Measurements from ENCODE around the gene MYO19. TPM values are rescaled to one million over a fixed set of nuclear protein-coding genes. Genes with fewer than 3 reads are reported as not detected.

Gene MYO19
- total RNA-seq, 5 donors from 2014 or later (not counting 1 experiment from before 2014, with no cell fraction given): 73.1 to 80.8 (median 79.4) TPM

DNA sequence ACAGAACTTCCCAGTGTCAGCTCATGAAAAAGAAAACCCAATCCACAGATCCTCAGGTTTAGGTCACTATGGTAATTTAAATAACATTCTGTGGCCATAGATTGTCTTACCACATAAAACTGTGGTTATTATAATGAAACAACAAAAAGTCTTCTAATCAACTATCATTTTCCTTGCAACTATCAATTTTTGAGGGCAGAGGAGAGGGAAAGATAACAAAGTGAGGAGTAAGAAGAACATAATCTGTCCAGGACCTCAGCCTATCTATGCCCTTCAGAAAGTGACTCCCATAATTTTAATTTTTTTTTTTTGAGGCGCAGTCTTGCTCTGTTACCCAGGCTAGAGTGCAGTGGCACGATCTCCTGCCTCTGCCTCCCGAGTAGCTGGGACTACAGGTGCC, 6.0 kb upstream of the MYO19 start:
- no peak for ATAC-seq (replicated peaks in 1 of 4)
- Histone ChIP-seq H3K36me3 (ENCODE audit: control insufficient read depth in 2 of 2, extremely low read depth in 1 of 2, insufficient read depth in 1 of 2, low read length in 1 of 2) (peaks cover 0 to 16% of the 10 kb centered on the region in 2 donors), H3K27me3 (replicated peaks in 1 of 2; ENCODE audit: control insufficient read depth in 2 of 2, extremely low read depth in 1 of 2, insufficient read depth in 2 of 2, low read length in 1 of 2) (no peaks in the 10 kb centered on the region), H3K4me1 (ENCODE audit: control insufficient read depth in 1 of 2, extremely low read depth in 1 of 2, insufficient read depth in 2 of 2, low read length in 2 of 2) (peaks cover 2 to 22% of the 10 kb centered on the region in 2 experiments), H3K4me3 (ENCODE audit: control insufficient read depth in 1 of 2, extremely low read depth in 1 of 2, low read length in 1 of 2) (no peak overlapping the region), H3K9me3 (no peaks in the 10 kb centered on the region), H3K27ac (ENCODE audit: low read length) (no peak overlapping the region)
- no peak overlapping the region for H3K27ac Mint-ChIP-seq
- no peak overlapping the region for H3K4me3 Mint-ChIP-seq
- H3K4me1 Mint-ChIP-seq: peaks cover 13 to 16% (median 13%) of the 10 kb centered on the region in 3 donors
- no peaks in the 10 kb centered on the region for H3K27me3 Mint-ChIP-seq
- whole genome bisulfite sequencing (ENCODE audit: insufficient coverage): 100% methylated on average over 3 of the region's 3 CpGs
- no peaks in the 10 kb centered on the region for H3K9me3 Mint-ChIP-seq
- ChIA-PET CTCF (no interaction called here), POLR2A (no interaction called here)
- H3K36me3 Mint-ChIP-seq: peaks cover 8% of the 10 kb centered on the region
- DNase-seq: no peak

DNA sequence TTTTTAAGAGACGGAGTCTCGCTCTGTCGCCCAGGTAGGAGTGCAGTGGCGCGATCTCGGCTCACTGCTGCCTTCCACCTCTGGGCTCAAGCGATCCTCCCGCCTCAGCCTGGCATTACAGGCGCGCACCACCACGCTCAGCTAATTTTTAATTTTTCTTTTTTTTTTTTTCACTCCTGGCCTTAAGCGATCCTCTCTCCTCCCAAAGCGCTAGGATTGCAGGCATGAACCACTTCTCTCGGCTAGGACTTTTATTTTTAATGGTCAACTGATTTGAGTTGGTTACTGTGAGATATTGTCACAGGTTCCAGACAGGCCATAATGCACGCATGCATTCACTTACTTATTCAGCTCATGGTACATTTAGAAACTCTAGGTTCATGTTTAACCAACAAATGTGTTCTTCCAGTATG, 1.0 kb upstream of the MYO19 start:
- peak overlapping the region; percentile 94 to 99 (median 97) for H3K4me3 Mint-ChIP-seq
- DNase-seq (no peak), ATAC-seq (replicated peaks in 1 of 4) (no peak)
- Histone ChIP-seq H3K36me3 (ENCODE audit: control insufficient read depth in 2 of 2, extremely low read depth in 1 of 2, insufficient read depth in 1 of 2, low read length in 1 of 2) (peaks cover 2 to 32% of the 10 kb centered on the region in 2 donors), H3K27me3 (replicated peaks in 1 of 2; ENCODE audit: control insufficient read depth in 2 of 2, extremely low read depth in 1 of 2, insufficient read depth in 2 of 2, low read length in 1 of 2) (no peaks in the 10 kb centered on the region), H3K4me1 (ENCODE audit: control insufficient read depth in 1 of 2, extremely low read depth in 1 of 2, insufficient read depth in 2 of 2, low read length in 2 of 2) (peaks cover 2 to 19% of the 10 kb centered on the region in 2 experiments), H3K9me3 (no peaks in the 10 kb centered on the region), H3K4me3 (ENCODE audit: control insufficient read depth in 1 of 2, extremely low read depth in 1 of 2, low read length in 1 of 2) (peak overlapping the region; percentile 91 to 99), H3K27ac (ENCODE audit: low read length) (peak overlapping the region; percentile 95)
- under 1% methylated on average over 11 of the region's 15 CpGs for WGBS (ENCODE audit: insufficient coverage)
- ChIA-PET POLR2A (interaction anchor here in 1 of 2 donors (0.6 to 2.6 kb wide), 2 partner anchors 10 to 1443 kb away, joined by 3 to 11 read pairs; partner anchors contain the start of gene GGNBP2), CTCF (interaction anchor here in 1 of 2 donors (0.9 kb wide), 1 partner anchor 9 kb away, joined by 4 read pairs; the partner anchor contains the start of gene GGNBP2)
- peaks cover 16 to 30% (median 19%) of the 10 kb centered on the region in 3 donors for H3K4me1 Mint-ChIP-seq
- H3K36me3 Mint-ChIP-seq: peaks cover 21% of the 10 kb centered on the region
- no peaks in the 10 kb centered on the region for H3K9me3 Mint-ChIP-seq
- peak overlapping the region; percentile 94 to 97 for H3K27ac Mint-ChIP-seq
- no peaks in the 10 kb centered on the region for H3K27me3 Mint-ChIP-seq

- Mint-ChIP-seq H3K27me3 (no peaks in the 10 kb centered on the region), H3K36me3 (peaks cover 19% of the 10 kb centered on the region), H3K27ac (peak overlapping the region; percentile 94 to 97), H3K9me3 (no peaks in the 10 kb centered on the region), H3K4me1 (peaks cover 17 to 30% (median 19%) of the 10 kb centered on the region in 3 donors), H3K4me3 (peak overlapping the region; percentile 94 to 99 (median 97))
- ATAC-seq (replicated peaks in 1 of 4) (peak; percentile 22 to 41 (median 28)), DNase-seq (peak in 31 of 35 experiments; percentile 10 to 66 (median 37))
- ChIA-PET POLR2A (interaction anchor here in 1 of 2 donors (2.6 kb wide), 1 partner anchor 12 kb away, joined by 11 read pairs; the partner anchor contains the start of gene GGNBP2), CTCF (interaction anchor here (0.6 to 1.3 kb wide), 9 partner anchors 11 to 69 kb away, joined by 3 to 6 read pairs (median 3); partner anchors contain the start of genes GGNBP2 (in 1 of the 2), MRM1 (in 1 of the 2) and ZNHIT3 (in 1 of the 2))
- Histone ChIP-seq H3K27ac (ENCODE audit: low read length) (peak overlapping the region; percentile 95), H3K4me3 (ENCODE audit: control insufficient read depth in 1 of 2, extremely low read depth in 1 of 2, low read length in 1 of 2) (peak overlapping the region; percentile 91 to 99), H3K9me3 (no peaks in the 10 kb centered on the region), H3K36me3 (ENCODE audit: control insufficient read depth in 2 of 2, extremely low read depth in 1 of 2, insufficient read depth in 1 of 2, low read length in 1 of 2) (peaks cover 9 to 24% of the 10 kb centered on the region in 2 donors), H3K27me3 (replicated peaks in 1 of 2; ENCODE audit: control insufficient read depth in 2 of 2, extremely low read depth in 1 of 2, insufficient read depth in 2 of 2, low read length in 1 of 2) (no peaks in the 10 kb centered on the region), H3K4me1 (ENCODE audit: control insufficient read depth in 1 of 2, extremely low read depth in 1 of 2, insufficient read depth in 2 of 2, low read length in 2 of 2) (peaks cover 2 to 19% of the 10 kb centered on the region in 2 experiments)
- WGBS (ENCODE audit: insufficient coverage): 8% methylated on average over 35 of the region's 48 CpGs
These were observed 481 bp downstream of the MYO19 start for GRCh38 chr17:36533935-36534839.

GRCh38 chr17:36532435-36532975, 2.2 kb downstream of the MYO19 start:
- DNase-seq (no peak), ATAC-seq (replicated peaks in 1 of 4) (no peak)
- Mint-ChIP-seq H3K4me3 (peak overlapping the region; percentile 26 to 38 (median 37)), H3K27me3 (no peaks in the 10 kb centered on the region), H3K4me1 (peaks cover 17 to 30% (median 19%) of the 10 kb centered on the region in 3 donors), H3K36me3 (peaks cover 22% of the 10 kb centered on the region), H3K27ac (no peak overlapping the region), H3K9me3 (no peaks in the 10 kb centered on the region)
- POLR2A ChIA-PET: no interaction called here
- Histone ChIP-seq H3K4me3 (ENCODE audit: control insufficient read depth in 1 of 2, extremely low read depth in 1 of 2, low read length in 1 of 2) (no peak overlapping the region), H3K4me1 (ENCODE audit: control insufficient read depth in 1 of 2, extremely low read depth in 1 of 2, insufficient read depth in 2 of 2, low read length in 2 of 2) (peaks cover 2 to 19% of the 10 kb centered on the region in 2 experiments), H3K27ac (ENCODE audit: low read length) (no peak overlapping the region), H3K36me3 (ENCODE audit: control insufficient read depth in 2 of 2, extremely low read depth in 1 of 2, insufficient read depth in 1 of 2, low read length in 1 of 2) (peaks cover 9 to 26% of the 10 kb centered on the region in 2 donors), H3K27me3 (replicated peaks in 1 of 2; ENCODE audit: control insufficient read depth in 2 of 2, extremely low read depth in 1 of 2, insufficient read depth in 2 of 2, low read length in 1 of 2) (no peaks in the 10 kb centered on the region), H3K9me3 (no peaks in the 10 kb centered on the region)
- CTCF ChIA-PET: interaction anchor here in 1 of 2 donors (0.6 kb wide), 1 partner anchor 706 kb away, joined by 4 read pairs; no protein-coding TSS in a partner anchor
- no CpG with 5 or more reads among the region's 2 CpGs for WGBS (ENCODE audit: insufficient coverage)

- H3K27ac ChIP-seq (ENCODE audit: low read length): no peak overlapping the region
- no peak overlapping the region for H3K4me3 Mint-ChIP-seq
- H3K9me3 Mint-ChIP-seq: no peaks in the 10 kb centered on the region
- ATAC-seq (replicated peaks in 1 of 4) (no peak), DNase-seq (no peak)
- peaks cover 44% of the 10 kb centered on the region for H3K36me3 Mint-ChIP-seq
- H3K4me1 ChIP-seq (ENCODE audit: control insufficient read depth in 1 of 2, extremely low read depth in 1 of 2, insufficient read depth in 2 of 2, low read length in 2 of 2): peaks cover 0 to 11% of the 10 kb centered on the region in 2 experiments
- ChIA-PET POLR2A (no interaction called here), CTCF (no interaction called here)
- no peak overlapping the region for H3K4me3 ChIP-seq (ENCODE audit: control insufficient read depth in 1 of 2, extremely low read depth in 1 of 2, low read length in 1 of 2)
- no peaks in the 10 kb centered on the region for H3K9me3 ChIP-seq
- peaks cover 10 to 18% (median 17%) of the 10 kb centered on the region in 3 donors for H3K4me1 Mint-ChIP-seq
- no peaks in the 10 kb centered on the region for H3K27me3 ChIP-seq (replicated peaks in 1 of 2; ENCODE audit: control insufficient read depth in 2 of 2, extremely low read depth in 1 of 2, insufficient read depth in 2 of 2, low read length in 1 of 2)
- peak overlapping the region in 1 of 2 donors; percentile 53 for H3K27ac Mint-ChIP-seq
- H3K27me3 Mint-ChIP-seq: no peaks in the 10 kb centered on the region
- H3K36me3 ChIP-seq (ENCODE audit: control insufficient read depth in 2 of 2, extremely low read depth in 1 of 2, insufficient read depth in 1 of 2, low read length in 1 of 2): peaks cover 19 to 45% of the 10 kb centered on the region in 2 donors
These were observed 5.5 kb downstream of the MYO19 start for GRCh38 chr17:36529121-36529520.

- CTCF ChIA-PET: no interaction called here
- no peak for ATAC-seq (replicated peaks in 1 of 4)
- no peaks in the 10 kb centered on the region for H3K27me3 ChIP-seq (replicated peaks in 1 of 2; ENCODE audit: control insufficient read depth in 2 of 2, extremely low read depth in 1 of 2, insufficient read depth in 2 of 2, low read length in 1 of 2)
- WGBS (ENCODE audit: insufficient coverage): 100% methylated on average over 5 of the region's 7 CpGs
- POLR2A ChIA-PET: interaction anchor here in 1 of 2 donors (0.6 kb wide), 1 partner anchor 810 kb away, joined by 6 read pairs; no protein-coding TSS in a partner anchor
- H3K4me1 Mint-ChIP-seq: peaks cover 5 to 16% (median 13%) of the 10 kb centered on the region in 3 donors
- no peak overlapping the region for H3K4me3 ChIP-seq (ENCODE audit: control insufficient read depth in 1 of 2, extremely low read depth in 1 of 2, low read length in 1 of 2)
- peaks cover 19 to 40% of the 10 kb centered on the region in 2 donors for H3K36me3 ChIP-seq (ENCODE audit: control insufficient read depth in 2 of 2, extremely low read depth in 1 of 2, insufficient read depth in 1 of 2, low read length in 1 of 2)
- peaks cover 42% of the 10 kb centered on the region for H3K36me3 Mint-ChIP-seq
- no peak overlapping the region for H3K4me3 Mint-ChIP-seq
- H3K9me3 ChIP-seq: no peaks in the 10 kb centered on the region
- no peaks in the 10 kb centered on the region for H3K27me3 Mint-ChIP-seq
- H3K4me1 ChIP-seq (ENCODE audit: control insufficient read depth in 1 of 2, extremely low read depth in 1 of 2, insufficient read depth in 2 of 2, low read length in 2 of 2): peaks cover 0 to 5% of the 10 kb centered on the region in 2 experiments
- H3K27ac Mint-ChIP-seq: no peak overlapping the region
- no peaks in the 10 kb centered on the region for H3K9me3 Mint-ChIP-seq
- no peak overlapping the region for H3K27ac ChIP-seq (ENCODE audit: low read length)
- DNase-seq: no peak
These were observed 6.9 kb downstream of the MYO19 start for GRCh38 chr17:36527621-36528250.
